ENCODE data around the gene HDAC3. TPM values are rescaled to one million over a fixed set of nuclear protein-coding genes. Genes with fewer than 3 reads are reported as not detected.

The HDAC3 gene
- total and polyA plus RNA-seq, 8 donors = 17.8 to 68.9 (median 26.7) TPM

GRCh38 chr5:141574122-141574510 lies 62.5 kb downstream of the HDAC3 start:
- Histone ChIP-seq H3K36me3 (peaks cover 3 to 84% (median 43%) of the 10 kb centered on the region in 3 donors), H3K9me3 (no peaks in the 10 kb centered on the region), H3K27me3 (no peaks in the 10 kb centered on the region), H3K27ac (no peak overlapping the region), H3K4me1 (no peaks in the 10 kb centered on the region), H3K4me3 (no peak overlapping the region)
- DNase-seq (no peak), FAIRE-seq (no peak), ATAC-seq (no peak)
- TF ChIP-seq CTCF (IDR thresholded peaks at IDR 0.05) = no peak
- 88 to 95% methylated on average over 2 of the region's 2 CpGs for WGBS, 2 donors
- intact Hi-C loops (cut with DNase I) = no loop called here

- H3K9me3 ChIP-seq = no peaks in the 10 kb centered on the region
- TF ChIP-seq CTCF (IDR thresholded peaks at IDR 0.05) = no peak
- H3K4me3 ChIP-seq = no peak overlapping the region
- DNase-seq = no peak
- intact Hi-C loops (cut with DNase I) = no loop called here
- no peak for ATAC-seq
- no peak overlapping the region for H3K27ac ChIP-seq
- no peaks in the 10 kb centered on the region for H3K27me3 ChIP-seq
- no peak for FAIRE-seq
- 78 to 82% methylated on average over 4 of the region's 4 CpGs for WGBS, 2 donors
- H3K4me1 ChIP-seq = no peaks in the 10 kb centered on the region
- H3K36me3 ChIP-seq = peaks cover 3 to 79% (median 38%) of the 10 kb centered on the region in 3 donors
Observed at GRCh38 chr5:141573489-141574121, 63.0 kb downstream of the HDAC3 start.

Other genes with a start within 250 kb of the HDAC3 start
- 1 to 10 TPM; 1.5 to 3.1 (median 1.9) TPM for gene PCDHGB4, start 249.2 kb downstream of the HDAC3 start, total RNA-seq
- under 1 TPM; 0.56 to 0.65 TPM for gene PCDHGB4, start 249.2 kb downstream of the HDAC3 start, polyA plus RNA-seq
- gene PCDHGA8, start 244.2 kb downstream of the HDAC3 start, total RNA-seq = 1 to 10 TPM in 2 of 6 donors, under 1 TPM in 4; 0.72 to 1.1 (median 0.91) TPM
- under 1 TPM; 0.12 to 0.49 TPM for gene PCDHGA8, start 244.2 kb downstream of the HDAC3 start, polyA plus RNA-seq
- gene PCDHGB5, start 238.9 kb downstream of the HDAC3 start, total RNA-seq = 1 to 10 TPM; 4.0 to 7.9 (median 5.4) TPM
- 1 to 10 TPM; 1.1 to 1.4 TPM for gene PCDHGB5, start 238.9 kb downstream of the HDAC3 start, polyA plus RNA-seq
- gene PCDHGA9, start 234.1 kb downstream of the HDAC3 start, total RNA-seq = 1 to 10 TPM; 1.4 to 3.0 (median 2.3) TPM
- 1 to 10 TPM in 1 of 2 donors, under 1 TPM in 1; 0.31 to 1.3 TPM for gene PCDHGA9, start 234.1 kb downstream of the HDAC3 start, polyA plus RNA-seq
- 1 to 10 TPM; 1.7 to 4.0 (median 2.6) TPM for gene PCDHGB6, start 228.8 kb downstream of the HDAC3 start, total RNA-seq
- gene PCDHGB6, start 228.8 kb downstream of the HDAC3 start, polyA plus RNA-seq = 1 to 10 TPM in 1 of 2 donors, under 1 TPM in 1; 0.63 to 1.1 TPM
- gene PCDHGA10, start 223.9 kb downstream of the HDAC3 start, total RNA-seq = 1 to 10 TPM; 1.2 to 3.1 (median 2.1) TPM
- under 1 TPM; 0.26 to 0.95 TPM for gene PCDHGA10, start 223.9 kb downstream of the HDAC3 start, polyA plus RNA-seq
- gene PCDHGB7, start 219.2 kb downstream of the HDAC3 start, total RNA-seq = 1 to 10 TPM; 3.3 to 5.6 (median 3.9) TPM
- 1 to 10 TPM; 1.0 to 1.1 TPM for gene PCDHGB7, start 219.2 kb downstream of the HDAC3 start, polyA plus RNA-seq
- 1 to 10 TPM; 1.2 to 2.6 (median 1.6) TPM for gene PCDHGA11, start 215.8 kb downstream of the HDAC3 start, total RNA-seq
- gene PCDHGA11, start 215.8 kb downstream of the HDAC3 start, polyA plus RNA-seq = under 1 TPM; 0.23 to 0.99 TPM
- 1 to 10 TPM; 1.2 to 2.3 (median 1.6) TPM for gene PCDHGA12, start 206.3 kb downstream of the HDAC3 start, total RNA-seq
- gene PCDHGA12, start 206.3 kb downstream of the HDAC3 start, polyA plus RNA-seq = 1 to 10 TPM in 1 of 2 donors, under 1 TPM in 1; 0.33 to 1.2 TPM
- 10 to 100 TPM in 5 of 6 donors, 1 to 10 TPM in 1; 9.1 to 25.3 (median 16.7) TPM for gene PCDHGC3, start 160.9 kb downstream of the HDAC3 start, total RNA-seq
- 10 to 100 TPM; 20.0 to 23.1 TPM for gene PCDHGC3, start 160.9 kb downstream of the HDAC3 start, polyA plus RNA-seq
- 1 to 10 TPM in 3 of 6 donors, under 1 TPM in 3; 0.41 to 1.4 (median 0.91) TPM for gene PCDHGC4, start 151.8 kb downstream of the HDAC3 start, total RNA-seq
- under 1 TPM; 0.35 to 0.65 TPM for gene PCDHGC4, start 151.8 kb downstream of the HDAC3 start, polyA plus RNA-seq
- gene PCDHGC5, start 147.8 kb downstream of the HDAC3 start, total RNA-seq = under 1 TPM; 0.17 to 0.98 (median 0.76) TPM
- gene PCDHGC5, start 147.8 kb downstream of the HDAC3 start, polyA plus RNA-seq = under 1 TPM; 0.09 to 0.61 TPM
- gene DIAPH1, start 17.8 kb downstream of the HDAC3 start, total RNA-seq = 10 to 100 TPM; 41.1 to 72.7 (median 61.0) TPM
- gene DIAPH1, start 17.8 kb downstream of the HDAC3 start, polyA plus RNA-seq = 10 to 100 TPM; 28.9 to 41.2 TPM
- gene RELL2, start 148 bp upstream of the HDAC3 start, total RNA-seq = 1 to 10 TPM in 3 of 6 donors, under 1 TPM in 3; 0.67 to 2.2 (median 1.1) TPM
- gene RELL2, start 148 bp upstream of the HDAC3 start, polyA plus RNA-seq = 1 to 10 TPM; 7.1 to 9.0 TPM
- 10 to 100 TPM in 1 of 6 donors, 1 to 10 TPM in 5; 4.8 to 18.3 (median 7.7) TPM for gene FCHSD1, start 14.6 kb upstream of the HDAC3 start, total RNA-seq
- 10 to 100 TPM; 20.0 to 22.4 TPM for gene FCHSD1, start 14.6 kb upstream of the HDAC3 start, polyA plus RNA-seq
- gene ARAP3, start 45.4 kb upstream of the HDAC3 start, total RNA-seq = 1 to 10 TPM; 1.2 to 4.9 (median 1.8) TPM
- 10 to 100 TPM in 1 of 2 donors, 1 to 10 TPM in 1; 6.2 to 11.9 TPM for gene ARAP3, start 45.4 kb upstream of the HDAC3 start, polyA plus RNA-seq
- 10 to 100 TPM; 12.0 to 30.7 (median 16.2) TPM for gene PCDH1, start 241.6 kb upstream of the HDAC3 start, total RNA-seq
- gene PCDH1, start 241.6 kb upstream of the HDAC3 start, polyA plus RNA-seq = 10 to 100 TPM in 1 of 2 donors, 1 to 10 TPM in 1; 6.8 to 10.1 TPM